Measurements from ENCODE around the gene NCAM2.

- no peak for TF ChIP-seq MXI1 (conservative IDR thresholded peaks at IDR 0.05; ENCODE audit: poor library complexity, severe bottlenecking)
- no peak for TF ChIP-seq CTCF (IDR thresholded peaks at IDR 0.05; ENCODE audit: poor library complexity, severe bottlenecking)
Measured at GRCh38 chr21:21109736-21110135, 111.5 kb downstream of the NCAM2 start.
